Stimulated activated naive B cell treated with anti-CD40 and anti-IgM and Interleukin-4, amounts not matched to agents 10 μg/mL and 1 μg/mL and 100 μg/mL, for 72 hours (primary cell): Measurements from ENCODE around the gene MIXL1.
"Not testable (repeated sequence)": the region's sequence is repeated elsewhere in the genome, so short reads cannot be mapped to it uniquely, and the experiment has no call there.

Experiments
- ATAC-seq, 2 donors: fragments of 150-1000 bp; cut with Tn5 transposase; replicated peaks; 2 replicates each; pipeline ENCODE4 v1.10.0; 2021; ENCODE audit warnings: moderate library complexity in 1 of 2
- DNase-seq: peaks from one replicate; pipeline ENCODE4 v3.0.0; 2021
- H3K27ac Mint-ChIP-seq: one replicate; pipeline ENCODE4 v1.8.0; 2022; ENCODE audit warnings: mild to moderate bottlenecking, mixed read lengths
- H3K27me3 Mint-ChIP-seq, 2 donors: one replicate each; pipeline ENCODE4 v1.8.0; 2022; ENCODE audit warnings: mixed read lengths in 2 of 2
- H3K36me3 Mint-ChIP-seq, 2 donors: one replicate each; pipeline ENCODE4 v1.8.0; 2022; ENCODE audit warnings: mixed read lengths in 2 of 2, mild to moderate bottlenecking in 1 of 2
- H3K4me1 Mint-ChIP-seq, 2 donors: one replicate each; pipeline ENCODE4 v1.8.0; 2022; ENCODE audit warnings: mixed read lengths in 2 of 2, mild to moderate bottlenecking in 1 of 2
- H3K4me3 Mint-ChIP-seq, 2 donors: one replicate each; pipeline ENCODE4 v1.8.0; 2022; ENCODE audit warnings: mild to moderate bottlenecking in 2 of 2, mixed read lengths in 2 of 2, moderate library complexity in 1 of 2
- H3K9me3 Mint-ChIP-seq, 2 donors: one replicate each; pipeline ENCODE4 v1.8.0; 2022; ENCODE audit warnings: mixed read lengths in 2 of 2, mild to moderate bottlenecking in 1 of 2

The MIXL1 gene

DNA sequence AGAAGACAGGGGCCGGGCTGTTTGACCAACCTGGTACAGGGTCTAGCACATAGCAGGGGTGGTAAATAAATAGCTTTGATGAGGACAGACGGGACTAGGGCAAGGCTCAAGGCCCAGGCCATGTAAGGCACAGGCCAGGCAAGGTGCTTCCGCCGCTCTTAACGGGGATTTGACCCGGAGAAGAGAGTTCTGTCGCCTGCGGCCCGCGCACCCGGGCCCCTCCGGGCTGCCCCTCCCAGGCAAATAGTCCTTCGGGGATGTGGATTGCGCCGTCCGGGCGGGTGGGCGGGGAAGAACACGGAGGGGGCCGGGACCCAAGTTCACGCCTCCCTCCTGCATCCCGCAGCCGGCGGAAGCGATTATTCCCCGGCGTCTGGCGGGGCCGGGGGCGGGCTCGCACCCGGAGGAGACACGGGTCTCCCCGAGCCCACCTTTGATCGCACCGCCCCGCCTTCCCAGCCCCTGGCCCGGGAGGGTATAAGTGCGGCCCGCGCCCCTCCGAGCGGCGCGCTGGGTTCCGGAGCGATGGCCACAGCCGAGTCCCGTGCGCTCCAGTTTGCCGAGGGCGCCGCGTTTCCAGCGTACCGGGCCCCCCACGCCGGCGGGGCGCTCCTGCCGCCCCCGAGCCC lies at the start of gene MIXL1:
TSS of gene MIXL1 (plus strand) at position 508 of the 629 bp plus-strand sequence. CDS start at position 526, 18 bp downstream.
- DNase-seq (no peak), ATAC-seq (peak; percentile 62 to 63)
- peaks cover 3 to 7% of the 10 kb centered on the region in 2 donors for H3K4me1 Mint-ChIP-seq
- H3K9me3 Mint-ChIP-seq: no peaks in the 10 kb centered on the region
- H3K27me3 Mint-ChIP-seq: peaks cover 9 to 16% of the 10 kb centered on the region in 2 donors
- H3K27ac Mint-ChIP-seq: peak within 1 kb of the TSS; percentile 86
- peak within 1 kb of the TSS; percentile 91 to 96 for H3K4me3 Mint-ChIP-seq
- H3K36me3 Mint-ChIP-seq: peaks cover 0 to 5% of the 10 kb centered on the region in 2 donors

DNA sequence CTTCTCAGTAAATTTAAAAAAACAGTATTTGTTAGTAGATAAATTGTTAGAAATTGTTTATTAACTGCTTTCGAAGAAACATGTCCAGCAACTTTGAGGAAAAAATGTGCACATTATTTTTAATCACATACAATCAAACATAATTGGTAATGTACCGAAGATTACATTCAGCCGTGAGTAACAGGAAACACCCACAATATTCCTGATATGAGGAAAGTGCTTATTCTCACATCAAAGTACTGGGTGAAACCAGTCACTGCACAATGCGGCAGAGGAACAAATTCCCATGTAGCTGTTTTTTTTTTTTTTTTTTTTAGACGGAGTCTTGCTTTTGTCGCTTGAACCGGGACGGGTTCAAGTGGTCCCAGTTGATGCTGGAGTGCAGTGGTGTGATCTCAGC lies 46.6 kb upstream of the MIXL1 start:
- H3K27me3 Mint-ChIP-seq: no peaks in the 10 kb centered on the region
- H3K27ac Mint-ChIP-seq: no peak overlapping the region
- H3K9me3 Mint-ChIP-seq: no peaks in the 10 kb centered on the region
- DNase-seq (no peak), ATAC-seq (no peak)
- peaks cover 14 to 58% of the 10 kb centered on the region in 2 donors for H3K4me1 Mint-ChIP-seq
- H3K36me3 Mint-ChIP-seq: peaks cover 11 to 26% of the 10 kb centered on the region in 2 donors
- no peak overlapping the region for H3K4me3 Mint-ChIP-seq

DNA sequence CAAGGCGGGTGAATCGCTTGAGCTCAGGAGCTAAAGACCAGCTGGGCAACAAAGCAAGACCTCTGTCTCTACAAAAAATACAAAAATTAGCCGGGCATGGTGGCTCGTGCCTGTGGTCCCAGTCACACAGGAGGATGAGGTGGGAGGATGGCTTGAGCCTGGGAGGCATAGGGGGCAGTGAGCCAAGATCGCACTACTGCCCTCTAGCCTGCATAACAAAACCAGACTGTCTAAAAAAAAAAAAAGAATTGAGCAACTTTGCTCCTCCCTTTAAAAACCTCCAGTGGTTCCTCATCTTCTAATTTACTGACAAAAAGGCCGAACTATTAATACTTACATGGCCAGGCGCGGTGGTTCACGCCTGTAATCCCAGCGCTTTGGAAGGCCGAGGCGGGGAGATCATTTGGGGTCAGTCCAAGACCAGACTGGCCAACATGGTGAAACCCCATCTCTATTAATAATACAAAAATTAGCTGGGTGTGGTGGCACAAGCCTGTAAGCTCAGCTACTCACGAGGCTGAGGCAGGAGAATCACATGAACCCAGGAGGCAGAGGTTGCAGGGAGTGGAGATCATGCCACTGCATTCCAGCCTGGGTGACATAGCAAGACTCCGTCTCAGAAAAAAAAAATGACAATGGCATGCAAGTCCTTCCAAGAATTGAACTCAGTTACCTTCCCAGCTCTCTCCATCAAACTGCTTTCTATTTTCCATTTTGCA lies 41.3 kb upstream of the MIXL1 start:
- H3K27me3 Mint-ChIP-seq: no peaks in the 10 kb centered on the region
- H3K4me1 Mint-ChIP-seq: peaks cover 25 to 76% of the 10 kb centered on the region in 2 donors
- peak in 1 of 2 donors; percentile 15 for ATAC-seq
- H3K4me3 Mint-ChIP-seq: peak overlapping the region; percentile 69 to 72
- H3K36me3 Mint-ChIP-seq: peaks cover 16 to 29% of the 10 kb centered on the region in 2 donors
- DNase-seq: no peak
- peak overlapping the region; percentile 81 for H3K27ac Mint-ChIP-seq
- H3K9me3 Mint-ChIP-seq: no peaks in the 10 kb centered on the region

DNA sequence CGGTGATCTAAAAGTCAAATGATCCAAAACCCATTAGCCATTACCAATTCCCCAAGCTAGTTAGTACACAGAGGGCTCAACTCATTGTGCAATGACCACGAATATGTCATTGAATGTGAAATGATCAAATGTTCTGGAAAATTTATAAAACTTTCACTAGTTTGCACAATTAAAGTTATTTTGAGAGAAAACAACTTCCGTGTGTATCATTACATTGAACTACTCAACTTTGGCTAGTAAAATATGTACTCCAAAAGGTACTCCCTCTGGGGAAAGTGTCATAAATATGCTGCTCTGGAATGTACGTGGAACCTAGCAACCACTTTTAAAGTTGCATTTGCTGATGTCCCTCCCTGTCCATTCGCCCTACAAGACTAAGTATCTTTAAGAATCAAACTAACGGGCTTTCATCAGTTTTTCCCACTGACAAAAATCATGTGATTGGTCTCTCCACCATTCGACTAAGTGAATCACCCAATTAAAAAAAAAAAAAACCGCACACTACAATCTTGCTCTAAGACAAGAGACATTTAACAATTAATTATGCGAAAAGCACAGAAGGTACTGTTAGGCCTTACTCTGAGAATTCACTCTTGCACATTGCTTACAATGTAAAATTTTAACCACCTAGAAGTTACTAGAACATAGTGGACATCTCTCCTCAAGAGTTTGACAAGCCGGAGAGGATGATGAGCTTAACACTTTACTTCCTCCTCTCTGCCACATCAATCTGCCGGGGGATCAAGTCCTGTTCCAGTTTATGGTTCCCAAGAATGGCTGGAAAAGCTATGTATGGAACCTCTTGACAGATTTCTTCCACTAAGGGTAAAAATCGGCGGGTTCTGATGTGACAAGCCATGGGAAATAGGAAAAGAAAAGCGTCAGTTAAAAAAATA lies 38.1 kb upstream of the MIXL1 start:
- Mint-ChIP-seq H3K36me3 (peaks cover 9 to 11% of the 10 kb centered on the region in 2 donors), H3K4me3 (peak overlapping the region; percentile 95), H3K27ac (peak overlapping the region; percentile 96), H3K27me3 (no peaks in the 10 kb centered on the region), H3K4me1 (peaks cover 16 to 49% of the 10 kb centered on the region in 2 donors), H3K9me3 (no peaks in the 10 kb centered on the region)
- DNase-seq: no peak
- ATAC-seq: no peak

DNA sequence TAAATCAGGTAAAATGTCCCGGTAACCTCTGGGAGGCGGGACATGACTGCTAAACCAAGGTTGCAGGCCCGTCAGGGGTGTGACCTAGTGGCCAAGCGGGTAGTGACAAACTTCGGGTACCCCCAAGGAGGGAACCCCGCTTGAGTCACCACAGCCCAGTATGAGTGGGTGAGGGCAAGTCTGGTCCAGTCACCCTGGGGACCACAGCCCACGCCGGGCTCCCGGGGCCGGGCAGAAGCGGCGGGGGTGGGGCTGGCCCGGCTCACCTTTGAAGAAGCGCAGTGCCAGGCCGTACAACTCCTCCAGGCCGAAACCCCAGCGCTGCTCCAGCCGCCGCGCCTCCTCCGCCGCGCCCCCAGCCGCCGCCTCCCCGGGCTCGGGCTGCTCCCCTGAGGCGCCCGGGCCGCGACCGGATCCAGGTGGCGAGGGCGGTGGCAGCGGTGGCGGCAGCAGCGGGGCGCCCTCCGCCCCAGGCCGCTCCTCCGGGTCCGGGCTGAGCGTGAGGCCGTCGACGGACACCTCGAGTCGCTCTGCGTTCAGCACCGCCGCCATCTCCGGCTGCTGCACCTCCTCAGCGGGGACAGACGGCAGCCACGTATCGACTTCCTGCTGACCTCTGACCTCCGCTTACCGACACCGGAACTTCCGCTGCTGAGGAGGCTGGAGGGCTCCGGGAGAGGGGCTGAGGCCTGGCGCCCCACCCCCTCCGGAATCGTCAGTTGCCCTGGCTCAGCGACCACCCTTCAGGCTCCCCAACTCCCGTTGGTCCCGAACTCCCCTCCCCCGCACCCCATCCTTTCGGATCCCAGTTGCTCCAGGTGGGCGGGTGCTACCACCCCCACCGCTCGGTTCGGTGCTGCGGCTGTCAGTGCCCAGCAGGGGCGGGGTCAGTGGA lies 37.1 kb upstream of the MIXL1 start, which contains the start of gene ACBD3:
TSS of gene ACBD3 (minus strand) at position 618 of the 895 bp plus-strand sequence. CDS start at position 552, 66 bp downstream.
- H3K36me3 Mint-ChIP-seq: peaks cover 8 to 10% of the 10 kb centered on the region in 2 donors
- no peaks in the 10 kb centered on the region for H3K9me3 Mint-ChIP-seq
- no peaks in the 10 kb centered on the region for H3K27me3 Mint-ChIP-seq
- peak; percentile 85 for DNase-seq
- H3K4me1 Mint-ChIP-seq: peaks cover 16 to 40% of the 10 kb centered on the region in 2 donors
- H3K4me3 Mint-ChIP-seq: peak within 1 kb of the TSS; percentile 95
- H3K27ac Mint-ChIP-seq: peak within 1 kb of the TSS; percentile 97
- peak; percentile 96 to 97 for ATAC-seq

DNA sequence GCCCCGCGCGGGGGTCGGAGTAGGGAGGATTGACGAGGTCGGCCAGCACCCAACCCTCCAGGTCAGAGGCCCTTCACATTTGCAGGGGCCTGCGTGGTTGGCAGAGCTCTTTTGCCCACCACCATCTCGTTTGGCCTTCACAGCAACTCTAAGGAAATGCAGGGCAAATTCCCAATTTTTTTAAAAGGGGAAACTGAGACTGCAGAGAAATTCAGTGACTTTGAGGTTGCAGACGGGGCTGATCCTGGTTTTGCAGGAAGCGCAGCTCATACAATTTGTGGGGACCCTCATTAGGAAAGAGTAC lies 36.5 kb upstream of the MIXL1 start:
- Mint-ChIP-seq H3K9me3 (no peaks in the 10 kb centered on the region), H3K4me3 (peak overlapping the region; percentile 95), H3K27me3 (no peaks in the 10 kb centered on the region), H3K27ac (peak overlapping the region; percentile 97), H3K4me1 (peaks cover 13 to 34% of the 10 kb centered on the region in 2 donors), H3K36me3 (peaks cover 8 to 10% of the 10 kb centered on the region in 2 donors)
- no peak for ATAC-seq
- no peak for DNase-seq

DNA sequence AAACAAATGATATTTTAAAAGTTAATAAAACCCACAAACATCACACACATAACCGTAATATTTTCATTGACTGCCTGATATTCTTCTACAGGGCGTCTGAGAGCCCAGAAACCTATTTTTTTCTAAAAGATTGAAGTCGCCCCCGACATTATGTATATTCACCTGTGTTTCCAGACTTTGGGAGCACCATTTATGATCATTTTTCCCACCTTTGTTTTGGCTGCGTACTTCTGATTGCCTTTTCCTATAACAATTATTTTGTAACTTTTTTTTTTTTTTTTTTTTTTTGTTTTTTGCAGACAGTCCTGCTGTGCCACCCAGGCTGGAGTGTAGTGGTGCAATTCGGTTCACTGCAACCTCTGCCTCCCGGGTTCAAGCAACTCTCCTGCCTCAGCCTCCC lies 36.1 kb upstream of the MIXL1 start:
- peak overlapping the region; percentile 95 for H3K4me3 Mint-ChIP-seq
- ATAC-seq (no peak), DNase-seq (no peak)
- H3K27ac Mint-ChIP-seq: no peak overlapping the region
- peaks cover 11 to 30% of the 10 kb centered on the region in 2 donors for H3K4me1 Mint-ChIP-seq
- no peaks in the 10 kb centered on the region for H3K27me3 Mint-ChIP-seq
- no peaks in the 10 kb centered on the region for H3K9me3 Mint-ChIP-seq
- H3K36me3 Mint-ChIP-seq: peaks cover 8 to 10% of the 10 kb centered on the region in 2 donors

DNA sequence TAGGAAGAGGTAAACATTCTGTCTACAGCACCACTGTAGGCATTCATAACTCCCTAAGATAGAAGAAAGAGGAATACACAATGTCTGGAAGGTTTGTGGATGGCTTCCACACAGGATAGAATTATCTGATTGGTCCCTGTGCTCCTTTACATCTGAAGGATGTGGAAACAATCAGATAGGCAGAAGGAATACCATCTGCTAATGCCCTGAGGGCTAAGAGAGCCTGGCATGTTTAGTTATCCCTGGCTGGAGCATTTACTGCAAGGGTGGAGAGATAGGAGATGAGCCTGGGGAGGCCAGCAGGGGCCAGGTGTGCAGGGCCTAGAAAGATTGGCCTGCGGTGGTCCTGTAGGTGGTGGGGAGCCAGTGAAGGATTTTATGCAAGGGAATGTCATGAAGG lies 28.3 kb upstream of the MIXL1 start:
- H3K36me3 Mint-ChIP-seq: no peaks in the 10 kb centered on the region
- H3K4me1 Mint-ChIP-seq: peaks cover 6 to 12% of the 10 kb centered on the region in 2 donors
- H3K9me3 Mint-ChIP-seq: no peaks in the 10 kb centered on the region
- no peak overlapping the region for H3K4me3 Mint-ChIP-seq
- no peak overlapping the region for H3K27ac Mint-ChIP-seq
- ATAC-seq (no peak), DNase-seq (no peak)
- no peaks in the 10 kb centered on the region for H3K27me3 Mint-ChIP-seq

DNA sequence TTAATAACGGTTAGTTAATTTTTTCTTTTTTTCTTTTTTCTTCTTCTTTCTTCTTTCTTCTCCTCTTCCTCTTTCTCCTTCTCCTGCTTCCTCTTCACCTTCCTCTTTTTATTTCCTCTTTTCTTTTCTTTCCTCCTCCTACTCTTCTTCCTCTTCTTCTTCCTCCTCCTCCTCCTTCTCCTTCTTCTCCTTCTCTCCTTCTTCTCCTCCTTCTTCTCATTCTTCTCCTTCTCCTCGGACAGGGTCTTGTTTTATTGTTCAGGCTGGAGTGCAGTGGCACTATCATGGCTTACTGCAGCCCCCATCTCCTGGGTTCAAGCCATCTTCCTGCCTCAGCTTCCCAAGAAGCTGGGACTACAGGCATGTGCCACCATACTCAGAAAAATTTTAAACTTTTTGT lies 23.5 kb upstream of the MIXL1 start:
- Mint-ChIP-seq H3K27ac (peak overlapping the region; percentile 56), H3K36me3 (no peaks in the 10 kb centered on the region), H3K4me3 (no peak overlapping the region), H3K9me3 (no peaks in the 10 kb centered on the region), H3K27me3 (no peaks in the 10 kb centered on the region), H3K4me1 (peaks cover 7 to 22% of the 10 kb centered on the region in 2 donors)
- no peak for ATAC-seq
- no peak for DNase-seq

DNA sequence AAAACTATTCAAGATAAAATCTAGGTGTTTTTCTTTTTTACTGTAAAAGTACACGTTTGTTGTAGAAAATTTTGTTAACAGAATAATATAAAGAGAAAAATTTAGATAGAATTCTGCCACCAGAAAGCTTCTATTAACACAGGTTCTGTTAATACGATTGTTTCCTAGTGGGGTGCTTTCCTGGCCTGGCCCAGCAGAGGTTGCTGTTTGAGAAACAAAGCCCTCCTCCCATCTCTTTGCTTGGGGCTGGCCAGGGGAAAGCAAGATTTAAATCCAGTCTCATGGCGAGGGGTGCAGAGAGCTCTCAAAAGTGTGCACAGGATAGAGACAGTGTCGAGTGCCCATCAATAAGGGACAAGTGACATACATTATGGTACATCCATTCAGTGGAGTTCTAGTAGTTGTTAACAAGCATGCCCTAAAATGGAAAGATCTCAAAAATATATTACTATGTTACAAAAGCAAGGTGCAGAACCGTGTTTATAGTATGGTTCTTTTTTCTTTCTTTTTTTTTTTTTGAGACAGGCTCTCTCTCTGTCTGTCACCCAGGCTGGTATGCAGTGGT lies 22.4 kb upstream of the MIXL1 start:
- DNase-seq: no peak
- Mint-ChIP-seq H3K9me3 (no peaks in the 10 kb centered on the region), H3K27ac (no peak overlapping the region), H3K4me1 (peaks cover 7 to 22% of the 10 kb centered on the region in 2 donors), H3K27me3 (no peaks in the 10 kb centered on the region), H3K4me3 (no peak overlapping the region), H3K36me3 (no peaks in the 10 kb centered on the region)
- ATAC-seq: peak; percentile 42 to 50

DNA sequence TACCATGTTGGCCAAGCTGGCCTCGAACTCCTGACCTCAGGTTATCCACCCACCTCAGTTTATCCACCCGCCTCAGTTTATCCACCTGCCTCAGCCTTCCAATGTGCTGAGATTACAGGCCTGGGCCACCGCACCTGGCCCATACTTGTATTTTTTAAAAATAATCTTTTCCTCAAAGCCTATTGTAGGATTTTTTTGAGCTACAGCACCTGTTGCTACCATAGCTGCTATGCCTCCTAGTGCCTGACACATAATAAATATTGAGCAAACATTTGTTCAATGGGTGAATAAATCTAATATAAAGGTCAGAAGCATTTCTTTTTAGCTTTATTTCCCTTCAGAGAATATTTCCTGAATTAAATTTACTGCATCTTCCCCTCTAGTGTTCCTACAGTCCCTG lies 21.2 kb upstream of the MIXL1 start:
- ATAC-seq: no peak
- no peak for DNase-seq
- peaks cover 4 to 17% of the 10 kb centered on the region in 2 donors for H3K4me1 Mint-ChIP-seq
- no peaks in the 10 kb centered on the region for H3K36me3 Mint-ChIP-seq
- no peak overlapping the region for H3K27ac Mint-ChIP-seq
- no peaks in the 10 kb centered on the region for H3K9me3 Mint-ChIP-seq
- H3K4me3 Mint-ChIP-seq: no peak overlapping the region
- no peaks in the 10 kb centered on the region for H3K27me3 Mint-ChIP-seq

DNA sequence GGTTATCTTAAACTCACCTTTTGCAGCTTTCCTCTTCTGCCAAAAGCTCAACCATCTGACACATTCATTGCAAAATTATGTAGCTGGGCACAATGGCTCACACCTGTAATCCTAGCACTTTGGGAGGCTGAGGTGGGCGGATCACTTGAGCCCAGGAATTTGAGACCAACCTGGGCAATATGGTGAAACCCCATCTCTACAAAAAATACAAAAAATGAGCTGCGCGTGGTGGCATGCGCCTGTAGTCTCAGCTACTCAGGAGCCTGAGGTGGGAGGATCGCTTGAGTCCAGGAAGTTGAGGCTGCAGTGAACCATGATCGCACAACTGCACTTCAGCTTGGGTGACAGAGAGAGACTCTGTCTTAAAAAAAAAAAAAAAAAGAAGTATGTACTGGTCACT lies 20.8 kb upstream of the MIXL1 start:
- not testable (repeated sequence) for ATAC-seq, H3K36me3 Mint-ChIP-seq, H3K27me3 Mint-ChIP-seq, H3K27ac Mint-ChIP-seq, H3K4me3 Mint-ChIP-seq, DNase-seq, H3K9me3 Mint-ChIP-seq
- peaks cover 4 to 15% of the 10 kb centered on the region in 2 donors for H3K4me1 Mint-ChIP-seq

DNA sequence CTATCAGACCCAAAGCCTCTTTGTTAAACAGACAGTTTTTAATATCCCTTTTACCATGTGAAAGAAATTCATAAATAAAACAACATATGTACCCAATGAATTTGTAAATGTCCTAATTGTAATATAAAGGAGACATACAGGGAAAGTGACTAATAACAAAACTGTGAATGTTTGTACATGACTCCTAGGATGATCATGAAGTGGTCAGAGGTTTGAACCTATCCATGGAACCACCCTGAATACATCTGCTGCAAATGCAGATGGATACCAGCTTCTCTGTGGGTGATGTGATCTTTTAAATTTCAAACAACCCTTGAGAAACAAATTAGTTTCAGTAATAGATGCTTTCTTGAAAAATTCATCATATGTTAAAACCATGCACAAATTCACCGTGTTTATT lies 20.2 kb upstream of the MIXL1 start:
- no peaks in the 10 kb centered on the region for H3K9me3 Mint-ChIP-seq
- H3K27me3 Mint-ChIP-seq: no peaks in the 10 kb centered on the region
- H3K4me1 Mint-ChIP-seq: peaks cover 4 to 15% of the 10 kb centered on the region in 2 donors
- no peaks in the 10 kb centered on the region for H3K36me3 Mint-ChIP-seq
- H3K4me3 Mint-ChIP-seq: no peak overlapping the region
- no peak overlapping the region for H3K27ac Mint-ChIP-seq
- DNase-seq (no peak), ATAC-seq (no peak)
